H1 (cell line): ENCODE measurements around the gene DYNC2I2. TPM values are rescaled to one million over a fixed set of nuclear protein-coding genes. Genes with fewer than 3 reads are reported as not detected.

Experiments used
- CTCF ChIA-PET: fragments of 300-600 bp; sonication (Branson Sonifier 250); formaldehyde crosslinking; loops from one replicate; lab custom pipeline; 2021; ENCODE audit not compliant: partially characterized antibody; lab: Charles Lee
- POLR2A ChIA-PET: fragments of 300-600 bp; sonication (Branson Sonifier 250); formaldehyde crosslinking; loops from one replicate; lab custom pipeline; 2021; ENCODE audit warnings: inconsistent platforms; ENCODE audit not compliant: partially characterized antibody; lab: Charles Lee
- DNase-seq, 2 experiments: peaks; one replicate each; pipeline versions ENCODE4 v3.0.0 to v3.0.0-alpha.2; 2010 to 2022; ENCODE audit warnings: low spot score in 2 of 2, low read depth in 1 of 2, mixed read lengths in 1 of 2
- FAIRE-seq: peaks from 2 replicates; lab custom pipeline; 2011; peaks lifted over from hg19 to GRCh38; lab: Jason Lieb, UNC
- H2AFZ ChIP-seq: 2 replicates; pipeline ENCODE4 v1.8.1; 2012; ENCODE audit warnings: low read length, inconsistent platforms
- H2AK5ac ChIP-seq: 2 replicates; pipeline ENCODE4 v1.6.1; 2013; ENCODE audit warnings: low read depth, low read length
- H2BK120ac ChIP-seq: replicated peaks from 2 replicates; pipeline ENCODE3; 2013; ENCODE audit warnings: low read depth, low read length, inconsistent platforms
- H2BK12ac ChIP-seq: 2 replicates; pipeline ENCODE4 v1.6.1; 2013; ENCODE audit warnings: low read depth, low read length
- H2BK15ac ChIP-seq: 2 replicates; pipeline ENCODE4 v1.6.1; 2013; ENCODE audit warnings: low read length
- H2BK20ac ChIP-seq: 2 replicates; pipeline ENCODE4 v1.6.1; 2013; ENCODE audit warnings: low read length
- H2BK5ac ChIP-seq: 2 replicates; pipeline ENCODE4 v1.6.1; 2013; ENCODE audit warnings: low read depth, low read length
- H3K14ac ChIP-seq: 2 replicates; pipeline ENCODE4 v1.6.1; 2013; ENCODE audit warnings: inconsistent platforms; ENCODE audit not compliant: insufficient read length
- H3K18ac ChIP-seq: 2 replicates; pipeline ENCODE4 v1.6.1; 2013; ENCODE audit warnings: low read length; ENCODE audit errors: extremely low read depth
- H3K23ac ChIP-seq: 2 replicates; pipeline ENCODE4 v1.6.1; 2013; ENCODE audit warnings: inconsistent platforms; ENCODE audit not compliant: insufficient read length
- H3K23me2 ChIP-seq: 2 replicates; pipeline ENCODE4 v1.6.1; 2013; ENCODE audit warnings: low read depth, low read length
- H3K27ac ChIP-seq: 2 replicates; pipeline ENCODE4 v1.6.1; 2011; ENCODE audit warnings: low read depth, low read length, inconsistent platforms
- H3K27me3 ChIP-seq, 4 experiments: replicated peaks in 1 of 4; 1 replicate in 1 of 4; 2 replicates in 3 of 4; pipeline versions ENCODE4 v1.6.1 to v1.8.1; 2011 to 2013; ENCODE audit warnings: low read length in 3 of 4, mild to moderate bottlenecking in 3 of 4, inconsistent platforms in 2 of 4, mixed read lengths in 2 of 4, moderate library complexity in 1 of 4; ENCODE audit not compliant: control insufficient read depth in 3 of 4, insufficient read depth in 3 of 4; ENCODE audit errors: extremely low read depth in 1 of 4
- H3K36me3 ChIP-seq, 4 experiments: 2 replicates each; pipeline versions ENCODE4 v1.6.1 to v1.8.1; 2011 to 2013; ENCODE audit warnings: mild to moderate bottlenecking in 4 of 4, low read length in 3 of 4, moderate library complexity in 2 of 4, control low read depth in 1 of 4, inconsistent platforms in 1 of 4; ENCODE audit not compliant: insufficient read depth in 4 of 4, control insufficient read depth in 2 of 4
- H3K4ac ChIP-seq: replicated peaks from 2 replicates; pipeline ENCODE3; 2013; ENCODE audit warnings: low read length, low read depth, mixed read lengths, inconsistent platforms; ENCODE audit not compliant: insufficient read length
- H3K4me1 ChIP-seq, 4 experiments: replicated peaks in 1 of 4; 1 replicate in 1 of 4; 2 replicates in 3 of 4; pipeline versions ENCODE4 v1.6.1 to v1.8.1; 2011 to 2013; ENCODE audit warnings: low read length in 3 of 4, inconsistent platforms in 2 of 4, mixed read lengths in 1 of 4; ENCODE audit not compliant: insufficient read depth in 4 of 4, control insufficient read depth in 3 of 4
- H3K4me2 ChIP-seq, 2 experiments: 2 replicates each; pipeline versions ENCODE4 v1.6.1 to v1.8.1; 2011 to 2013; ENCODE audit warnings: low read depth in 2 of 2, low read length in 2 of 2, control low read depth in 1 of 2, inconsistent platforms in 1 of 2, mild to moderate bottlenecking in 1 of 2; ENCODE audit not compliant: insufficient read depth in 1 of 2
- H3K4me3 ChIP-seq, 4 experiments: fragments of 200-600, 300-600 bp in 1 of 4; sonication (generic), shearing (Covaris generic), sonication (Bioruptor Twin) in 1 of 4; 2 replicates each; pipeline versions ENCODE4 v1.5.1 to v1.8.1; 2011 to 2016; ENCODE audit warnings: low read length in 4 of 4, low read depth in 3 of 4, control low read depth in 2 of 4, inconsistent platforms in 2 of 4, mild to moderate bottlenecking in 2 of 4, mixed read lengths in 1 of 4, moderate library complexity in 1 of 4; ENCODE audit not compliant: insufficient read depth in 2 of 4; ENCODE audit errors: extremely low read depth in 1 of 4
- H3K56ac ChIP-seq: replicated peaks from 2 replicates; pipeline ENCODE3; 2013; ENCODE audit warnings: low read depth, mild to moderate bottlenecking, mixed read lengths, low read length, inconsistent platforms; ENCODE audit not compliant: insufficient read length
- H3K79me1 ChIP-seq: 2 replicates; pipeline ENCODE4 v1.6.1; 2013; ENCODE audit warnings: low read depth, low read length, control low read depth
- H3K79me2 ChIP-seq, 2 experiments: 2 replicates each; pipeline versions ENCODE4 v1.6.1 to v1.8.1; 2012 to 2013; ENCODE audit warnings: low read length in 2 of 2, mild to moderate bottlenecking in 2 of 2, inconsistent platforms in 1 of 2; ENCODE audit not compliant: insufficient read depth in 2 of 2, control insufficient read depth in 1 of 2
- H3K9ac ChIP-seq, 4 experiments: replicated peaks in 1 of 4; 1 replicate in 1 of 4; 2 replicates in 3 of 4; pipeline versions ENCODE4 v1.6.1 to v1.8.1; 2011 to 2013; ENCODE audit warnings: low read depth in 3 of 4, low read length in 3 of 4, control low read depth in 2 of 4, mild to moderate bottlenecking in 2 of 4, moderate library complexity in 2 of 4, inconsistent platforms in 1 of 4; ENCODE audit errors: extremely low read depth in 1 of 4
- H3K9me3 ChIP-seq, 2 experiments: 2 replicates each; pipeline versions ENCODE4 v1.6.1 to v1.8.1; 2012 to 2013; ENCODE audit warnings: mild to moderate bottlenecking in 2 of 2, moderate library complexity in 2 of 2, control low read depth in 1 of 2, inconsistent platforms in 1 of 2, low read depth in 1 of 2, low read length in 1 of 2, mixed read lengths in 1 of 2; ENCODE audit not compliant: insufficient read depth in 2 of 2
- H4K20me1 ChIP-seq, 2 experiments: replicated peaks in 1 of 2; 2 replicates each; pipeline versions ENCODE3 to v1.8.1; 2011 to 2013; ENCODE audit warnings: inconsistent platforms in 2 of 2, low read length in 2 of 2, mild to moderate bottlenecking in 1 of 2; ENCODE audit not compliant: insufficient read depth in 2 of 2, control insufficient read depth in 1 of 2
- H4K5ac ChIP-seq: 2 replicates; pipeline ENCODE4 v1.6.1; 2013; ENCODE audit warnings: low read length, low read depth, mixed read lengths, inconsistent platforms; ENCODE audit not compliant: insufficient read length
- H4K8ac ChIP-seq: 2 replicates; pipeline ENCODE4 v1.8.0; 2013; ENCODE audit warnings: mild to moderate bottlenecking, moderate library complexity, low read length, inconsistent platforms; ENCODE audit not compliant: insufficient read depth; ENCODE audit errors: extremely low read depth
- H4K91ac ChIP-seq: replicated peaks from 2 replicates; pipeline ENCODE3; 2013; ENCODE audit warnings: low read length, mixed read lengths, inconsistent platforms; ENCODE audit not compliant: insufficient read length
- ATF3 ChIP-seq: IDR thresholded peaks from 2 replicates; pipeline ENCODE4 v1.6.1; 2011; ENCODE audit warnings: low read depth, mild to moderate bottlenecking, low read length; ENCODE audit not compliant: insufficient read depth
- BACH1 ChIP-seq: IDR thresholded peaks from 2 replicates; pipeline ENCODE4 v1.6.1; 2012; ENCODE audit warnings: low read length, improper control_type of control experiment
- CTCF ChIP-seq, 3 experiments: IDR thresholded peaks; 1 replicate in 2 of 3; 2 replicates in 1 of 3; pipeline versions ENCODE4 v1.5.1 to v1.6.1; 2011; ENCODE audit warnings: low read length in 3 of 3, mild to moderate bottlenecking in 3 of 3, inconsistent platforms in 2 of 3, low read depth in 1 of 3, moderate library complexity in 1 of 3; ENCODE audit not compliant: insufficient read depth in 1 of 3; ENCODE audit errors: control extremely low read depth in 1 of 3
- EGR1 ChIP-seq: IDR thresholded peaks from 2 replicates; pipeline ENCODE4 v1.6.1; 2011; ENCODE audit warnings: low read depth, low read length, borderline replicate concordance
- JUN ChIP-seq: IDR thresholded peaks from 2 replicates; pipeline ENCODE4 v1.6.1; 2011; ENCODE audit warnings: low read depth, mild to moderate bottlenecking, improper control_type of control experiment, low read length
- SP1 ChIP-seq: IDR thresholded peaks from 2 replicates; pipeline ENCODE4 v1.6.1; 2011; ENCODE audit warnings: low read depth, low read length
- WGBS, 2 experiments: shearing (Covaris generic) in 1 of 2; methylation state at CpG; one replicate each; pipeline versions ENCODE4 v1.1.6 to v1.1.7; 2013 to 2015; ENCODE audit warnings: low lambda C conversion rate in 2 of 2, mixed read lengths in 2 of 2, inconsistent platforms in 1 of 2, low coverage in 1 of 2, missing lambda C conversion rate in 1 of 2; ENCODE audit not compliant: insufficient replicate concordance in 2 of 2, insufficient coverage in 1 of 2, insufficient read length in 1 of 2; ENCODE audit errors: extremely low coverage in 1 of 2, missing lambda C conversion rate in 1 of 2; 5-methylcytosine and 5-hydroxymethylcytosine counted together
- polyA plus RNA-seq, 7 experiments: library from polyadenylated mRNA; depleted of rRNA in 3 of 7; stranded (reverse) in 5 of 7; unstranded in 2 of 7; fragments of >200 nt in 5 of 7; fragments of 200-250 nt in 2 of 7; gene quantifications; 1 replicate in 5 of 7; 2 replicates in 1 of 7; 4 replicates in 1 of 7; pipeline versions ENCODE4 v1.2.1 to v1.2.3, GENCODE V29; 2011 to 2013; ENCODE audit warnings: missing spikeins in 2 of 7, mixed read lengths in 2 of 7
- total RNA-seq: library from RNA; stranded (reverse); fragmentation: NEBNext Ultra II Directional; extraction: Animal tissue kit (Norgen Biotek cat#: 25700); gene quantifications from 2 replicates; pipeline ENCODE4 v1.2.1, GENCODE V29; 2021

Gene DYNC2I2
- total and polyA plus RNA-seq, 2 of the 8 experiments (the other 6 are each of a cell fraction or from before 2014, with no cell fraction given): 58.0 to 78.5 TPM

- Histone ChIP-seq H4K91ac (no peak overlapping the region), H3K36me3 (peaks cover 0 to 5% (median 0%) of the 10 kb centered on the region in 4 experiments; a peak in 2 of 8 replicates), H3K56ac (no peak overlapping the region), H3K4me1 (peaks cover 0 to 4% (median 2%) of the 10 kb centered on the region in 4 experiments; a peak in 3 of 7 replicates), H3K9ac (no peak overlapping the region), H2AFZ (no peak overlapping the region), H2BK12ac (no peak overlapping the region), H3K4ac (no peak overlapping the region), H3K79me2 (no peaks in the 10 kb centered on the region), H2BK5ac (no peak overlapping the region), H3K27ac (no peak overlapping the region), H3K4me3 (no peak overlapping the region), H3K18ac (no peak overlapping the region), H2BK20ac (no peak overlapping the region), H2BK120ac (no peak overlapping the region), H2BK15ac (no peak overlapping the region), H3K14ac (no peak overlapping the region), H3K23ac (no peak overlapping the region), H4K5ac (no peak overlapping the region), H3K79me1 (no peaks in the 10 kb centered on the region), H3K27me3 (no peaks in the 10 kb centered on the region), H3K4me2 (no peak overlapping the region), H3K9me3 (no peaks in the 10 kb centered on the region), H4K8ac (no peak overlapping the region), H2AK5ac (no peak overlapping the region), H3K23me2 (peaks cover 7% of the 10 kb centered on the region; the same call in 1 of the 2 replicates), H4K20me1 (peaks cover 2 to 3% of the 10 kb centered on the region in 2 experiments)
- ChIA-PET CTCF (interaction anchor here (0.5 to 1.5 kb wide), 8 partner anchors 10 to 1227 kb away, joined by 3 to 6 read pairs (median 4); partner anchors contain the start of gene SET), POLR2A (interaction anchor here (12.5 to 46.1 kb wide), 2 partner anchors 15 to 28 kb away, joined by 133 to 1197 read pairs; partner anchors contain the start of genes DYNC2I2, SET and ZDHHC12)
- WGBS, 2 experiments: 97% methylated on average over 31 of the region's 36 CpGs; no CpG with 5 or more reads in 1 of the 2 experiments
- no peak for DNase-seq
- FAIRE-seq: no peak
- TF ChIP-seq BACH1: no peak
- TF ChIP-seq JUN: no peak
- TF ChIP-seq SP1: no peak
- TF ChIP-seq ATF3: no peak
- TF ChIP-seq EGR1: no peak
- no peak for TF ChIP-seq CTCF (IDR thresholded peaks at IDR 0.05; ENCODE audit: control extremely low read depth in 1 of 3, insufficient read depth in 1 of 3, low read depth in 1 of 3, low read length in 3 of 3)
Measured at GRCh38 chr9:128705051-128705965, 48.7 kb upstream of the DYNC2I2 start.
